Globus pallidus (tissue), 1 donor: ENCODE data around the gene MRPS2.
"Not testable (repeated sequence)": the region's sequence is repeated elsewhere in the genome, so short reads cannot be mapped to it uniquely, and the experiment has no call there.

Experiments used
- DNase-seq: peaks from one replicate; pipeline ENCODE4 v3.0.0-alpha.2; 2015; ENCODE audit warnings: low spot score

Gene MRPS2

DNA sequence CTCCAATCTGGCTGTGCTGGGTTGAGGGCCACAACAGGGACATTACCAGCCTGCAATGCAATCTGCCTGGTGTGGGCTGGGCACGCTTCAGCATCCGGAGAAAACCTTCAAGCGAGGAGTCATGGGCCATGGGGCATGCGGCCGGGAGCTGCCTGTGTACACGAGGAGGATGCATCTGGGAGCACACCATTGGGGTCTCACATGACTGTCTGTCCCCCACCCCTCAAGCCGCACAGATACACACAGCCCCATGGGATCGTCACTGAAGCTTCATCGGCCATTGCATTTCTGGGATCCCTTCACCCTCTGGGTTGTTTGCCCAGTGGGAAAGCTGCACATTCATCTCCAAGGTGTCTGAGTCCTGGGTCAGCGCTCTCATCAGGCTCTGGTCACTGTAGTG lies 30.6 kb downstream of the MRPS2 start:
- no peak for DNase-seq

- DNase-seq, result no peak
These were observed 32.6 kb downstream of the MRPS2 start for GRCh38 chr9:135533113-135533512.

- DNase-seq, result no peak
These were observed 33.2 kb downstream of the MRPS2 start for GRCh38 chr9:135533674-135534073.

DNA sequence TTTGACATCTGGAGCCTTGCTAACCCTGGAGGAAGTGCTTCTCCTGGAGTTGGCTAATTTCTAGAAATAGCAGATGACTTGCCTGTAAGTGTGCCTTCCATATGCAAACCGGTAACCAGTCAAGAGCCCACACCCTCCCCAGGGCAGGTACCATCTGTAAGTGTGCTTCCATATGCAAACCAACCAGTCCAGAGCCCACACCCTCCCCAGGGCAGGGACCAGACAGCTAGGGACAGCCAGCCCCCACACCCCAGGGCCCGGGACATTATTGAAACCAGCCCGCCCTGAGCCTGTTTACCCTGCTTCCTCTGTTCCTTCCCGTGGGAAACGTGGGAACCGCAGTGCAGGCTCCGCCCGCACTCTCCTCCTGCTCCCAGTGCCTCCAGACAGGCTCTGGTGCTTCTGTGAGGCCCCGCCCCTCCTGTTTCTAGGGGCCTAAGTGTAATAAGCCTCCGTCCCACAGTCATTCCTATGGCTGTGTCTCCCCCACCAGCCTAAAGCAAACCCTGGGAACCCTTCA lies 33.8 kb downstream of the MRPS2 start:
- not testable (repeated sequence) for DNase-seq

- DNase-seq, result not testable (repeated sequence)
These were observed 34.3 kb downstream of the MRPS2 start for GRCh38 chr9:135534826-135535225.

DNA sequence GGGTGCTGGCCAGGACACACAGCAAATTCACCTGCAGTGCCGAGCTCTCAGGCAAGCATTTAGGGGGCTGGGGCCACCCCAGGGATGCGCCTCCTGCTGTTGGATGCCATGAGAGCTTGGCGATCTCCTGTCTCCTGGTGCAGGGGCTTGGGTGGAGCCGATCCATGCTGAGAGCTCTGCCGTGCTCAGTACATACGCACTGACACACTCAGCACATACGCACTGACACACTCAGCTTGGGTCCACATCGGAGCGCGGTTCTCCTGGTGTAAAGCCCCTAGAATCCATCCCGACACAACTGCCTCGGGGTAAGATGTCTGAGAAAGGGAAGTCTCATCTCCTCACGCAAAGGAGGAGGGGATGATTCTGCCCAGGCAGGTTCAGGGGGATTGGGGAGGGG lies 35.1 kb downstream of the MRPS2 start:
- DNase-seq, result not testable (repeated sequence)

DNA sequence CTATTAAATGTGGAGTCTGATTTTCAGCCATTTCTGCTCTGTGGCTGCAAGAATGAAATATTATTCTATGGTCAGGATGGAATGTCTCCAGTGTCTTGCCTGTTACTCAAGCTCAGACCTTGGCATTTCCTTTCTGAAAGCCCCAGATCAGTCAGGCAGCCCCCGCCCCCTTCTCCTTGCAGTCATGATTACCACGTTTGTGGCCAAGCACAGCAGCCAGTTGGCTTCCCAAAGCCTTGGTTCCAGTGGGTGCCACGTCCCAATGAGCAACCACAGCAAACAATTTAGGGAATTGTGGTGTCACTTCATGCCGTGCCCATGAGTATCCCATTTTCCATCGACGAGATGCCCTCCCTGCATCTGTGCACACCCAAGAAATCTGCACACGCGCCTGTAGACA lies 35.7 kb downstream of the MRPS2 start:
- no peak for DNase-seq

DNA sequence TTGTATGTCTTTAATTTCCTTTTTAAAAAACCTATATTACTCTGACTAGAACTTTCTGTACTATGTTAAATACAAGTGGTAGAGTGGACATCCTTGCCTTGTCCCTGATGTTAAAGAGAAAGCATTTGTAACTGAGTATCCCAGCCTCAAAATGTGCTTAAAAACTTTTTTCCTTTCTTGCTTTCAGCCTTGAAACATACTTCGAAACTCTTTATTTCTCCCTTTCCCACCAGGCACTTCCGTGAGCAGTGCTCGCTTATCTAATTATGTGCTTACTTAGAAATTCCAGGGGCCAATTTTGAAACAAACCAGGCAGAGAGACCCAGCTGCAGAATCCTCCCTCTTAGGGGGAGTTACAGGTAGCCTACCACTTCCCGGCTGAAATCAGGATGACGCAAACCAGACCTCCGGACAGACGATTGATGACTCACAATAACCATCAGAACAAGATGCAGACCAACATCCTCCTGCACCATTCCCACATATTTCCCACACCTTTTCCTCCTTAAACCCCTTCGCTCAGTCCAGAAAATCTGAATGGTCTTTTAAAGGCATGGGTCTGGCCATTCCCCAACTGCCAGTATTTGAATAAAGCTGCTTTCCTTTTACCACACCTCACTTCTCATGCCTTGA lies 42.9 kb downstream of the MRPS2 start:
- DNase-seq, result not testable (repeated sequence)

DNA sequence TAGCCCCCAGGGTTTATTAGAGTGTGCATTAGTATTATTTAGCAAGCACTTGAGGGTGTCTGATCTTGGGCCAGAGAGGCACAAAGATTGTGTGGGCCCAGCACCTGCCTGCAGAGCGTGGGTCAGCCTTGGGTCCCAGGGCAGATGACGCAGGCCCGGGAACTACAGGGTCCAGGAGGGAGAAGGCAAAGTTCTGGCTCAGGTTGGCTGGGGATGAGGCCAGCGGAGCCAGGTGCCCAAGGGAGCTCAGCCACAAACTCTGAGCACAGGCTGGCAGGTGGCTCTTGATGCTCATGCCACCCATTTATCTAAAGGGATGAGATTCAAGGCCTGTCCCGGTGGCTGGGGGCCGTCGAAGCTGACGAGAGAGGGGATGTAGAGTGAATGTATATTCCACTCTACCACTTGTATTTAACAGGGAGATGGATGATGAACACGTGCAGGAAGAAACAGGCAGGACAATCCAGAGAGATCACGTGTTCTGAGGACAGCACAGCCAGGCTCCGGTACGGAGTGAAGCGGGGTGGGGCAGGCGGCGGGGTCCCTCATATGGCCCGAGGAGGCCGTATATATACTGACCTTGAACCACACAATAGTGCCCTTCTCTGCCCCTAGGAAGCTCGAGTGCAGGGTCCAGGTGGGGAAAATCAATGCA lies 44.6 kb downstream of the MRPS2 start:
- no peak for DNase-seq

GRCh38 chr9:135545646-135546176 lies 45.2 kb downstream of the MRPS2 start, which contains the start of gene OBP2A:
Gene OBP2A (plus strand): TSS chr9:135546126. CDS start chr9:135546181, 55 bp downstream.
- not testable (repeated sequence) for DNase-seq

GRCh38 chr9:135546792-135547617 lies 46.5 kb downstream of the MRPS2 start:
- DNase-seq, result not testable (repeated sequence)

GRCh38 chr9:135547756-135548736 lies 47.6 kb downstream of the MRPS2 start:
- DNase-seq, result no peak

- not testable (repeated sequence) for DNase-seq
These were observed 49.2 kb downstream of the MRPS2 start for GRCh38 chr9:135549478-135550343.

DNA sequence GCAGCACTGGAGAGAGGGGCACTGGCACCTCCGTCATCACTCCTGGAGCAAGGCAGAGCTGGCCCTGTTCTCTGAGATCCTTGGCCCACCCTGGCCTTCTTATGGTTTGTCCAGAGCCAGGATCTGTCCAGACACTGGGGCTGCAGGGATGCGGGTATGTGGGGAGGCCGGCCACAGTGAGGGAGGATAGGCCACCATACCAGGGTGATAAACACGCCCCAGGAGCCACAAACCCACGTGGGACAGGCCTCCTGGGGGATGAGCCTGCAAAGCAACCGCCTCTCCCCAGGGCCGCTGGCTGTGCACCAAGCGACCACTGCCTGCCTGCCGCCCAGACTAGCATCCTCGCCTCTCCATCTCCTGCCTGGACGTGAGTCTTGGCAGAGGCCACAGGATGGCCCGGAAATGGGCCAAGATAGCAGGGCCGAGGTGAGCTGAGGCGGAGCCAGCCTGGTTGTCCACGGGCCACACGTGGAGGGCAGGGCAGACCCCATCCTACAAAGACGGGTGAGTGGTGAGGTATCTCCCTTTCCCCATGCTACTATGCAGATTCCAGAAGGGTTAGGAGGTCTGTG lies 49.9 kb downstream of the MRPS2 start:
- DNase-seq, result no peak

- DNase-seq, result no peak
These were observed 50.5 kb downstream of the MRPS2 start for GRCh38 chr9:135551031-135551430.

DNA sequence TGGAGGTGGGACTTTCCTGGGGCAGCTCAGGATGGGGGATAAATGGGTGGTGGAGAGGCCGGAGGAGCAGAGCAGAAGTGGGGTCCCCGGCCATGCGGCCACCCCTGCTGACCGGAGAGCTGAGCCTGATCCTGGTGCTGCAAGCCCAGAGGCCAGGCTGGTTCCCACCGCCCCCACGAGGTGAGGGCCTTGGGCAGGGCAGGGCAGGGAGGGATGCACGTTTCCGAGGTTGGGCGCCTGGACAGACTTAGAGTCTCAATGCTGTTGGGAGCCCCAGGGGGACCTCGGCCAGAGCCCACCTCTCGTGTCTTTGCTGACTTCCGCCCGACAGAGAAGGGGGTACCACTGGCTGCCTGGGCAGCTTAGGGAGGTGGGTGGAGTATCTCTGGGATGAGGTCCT lies 51.0 kb downstream of the MRPS2 start:
- DNase-seq, result no peak

- no peak for DNase-seq
These were observed 51.7 kb downstream of the MRPS2 start for GRCh38 chr9:135552021-135552697.

DNA sequence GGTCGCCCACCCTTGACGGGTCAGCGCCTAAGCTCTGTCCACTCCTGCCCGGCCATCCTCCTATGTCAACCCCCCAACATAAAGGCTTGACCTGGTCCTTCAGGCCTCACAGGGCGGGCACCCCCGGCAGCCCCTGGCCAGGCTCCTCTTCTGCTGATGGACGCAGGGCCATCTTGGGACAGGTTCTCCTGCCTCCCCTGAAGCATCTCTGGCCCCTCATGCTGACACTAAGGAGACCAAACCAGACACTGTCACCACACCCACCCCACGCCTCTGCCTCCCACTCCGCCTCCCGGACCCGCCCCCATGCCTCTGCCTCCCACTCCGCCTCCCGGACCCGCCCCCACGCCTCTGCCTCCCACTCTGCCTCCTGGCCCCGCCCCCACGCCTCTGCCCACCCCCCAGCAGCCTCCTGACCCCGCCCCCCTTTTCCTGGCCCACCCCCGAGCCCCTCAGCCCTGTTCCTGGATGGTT lies 52.3 kb downstream of the MRPS2 start:
- DNase-seq, result no peak
